ENCODE measurements around the gene HCN2. TPM values are rescaled to one million over a fixed set of nuclear protein-coding genes. Genes with fewer than 3 reads are reported as not detected.
"Not testable (repeated sequence)": the region's sequence is repeated elsewhere in the genome, so short reads cannot be mapped to it uniquely, and the experiment has no call there.

HCN2 gene
- total RNA-seq, 1 donor from 2014 or later: 0.84 TPM

- no peaks in the 10 kb centered on the region for H3K4me1 Mint-ChIP-seq
- TF ChIP-seq CTCF (conservative IDR thresholded peaks at IDR 0.05): no peak
- H3K27me3 Mint-ChIP-seq (ENCODE audit: low read depth): no peaks in the 10 kb centered on the region
- no peak overlapping the region for H3K27ac Mint-ChIP-seq (ENCODE audit: unreplicated experiment)
- peaks cover 8% of the 10 kb centered on the region for H3K36me3 Mint-ChIP-seq (ENCODE audit: low read depth)
- no peak for DNase-seq (ENCODE audit: low read depth, low spot score)
- no peaks in the 10 kb centered on the region for H3K9me3 Mint-ChIP-seq
- no peak overlapping the region for H3K4me3 Mint-ChIP-seq
Observed at GRCh38 chr19:617551-618246, 28.0 kb downstream of the HCN2 start.

GRCh38 chr19:618247-618619, 28.6 kb downstream of the HCN2 start:
- Mint-ChIP-seq H3K27ac (ENCODE audit: unreplicated experiment) (no peak overlapping the region), H3K36me3 (ENCODE audit: low read depth) (peaks cover 8% of the 10 kb centered on the region), H3K4me1 (no peaks in the 10 kb centered on the region), H3K9me3 (no peaks in the 10 kb centered on the region), H3K4me3 (no peak overlapping the region), H3K27me3 (ENCODE audit: low read depth) (no peaks in the 10 kb centered on the region)
- TF ChIP-seq CTCF (conservative IDR thresholded peaks at IDR 0.05): no peak
- DNase-seq (ENCODE audit: low read depth, low spot score): no peak

GRCh38 chr19:618674-619285, 29.1 kb downstream of the HCN2 start:
- Mint-ChIP-seq H3K4me3 (no peak overlapping the region), H3K9me3 (no peaks in the 10 kb centered on the region), H3K27ac (ENCODE audit: unreplicated experiment) (no peak overlapping the region), H3K27me3 (ENCODE audit: low read depth) (no peaks in the 10 kb centered on the region), H3K36me3 (ENCODE audit: low read depth) (peaks cover 8% of the 10 kb centered on the region), H3K4me1 (no peaks in the 10 kb centered on the region)
- DNase-seq (ENCODE audit: low read depth, low spot score): no peak
- no peak for TF ChIP-seq CTCF (conservative IDR thresholded peaks at IDR 0.05)

- no peak for TF ChIP-seq CTCF (conservative IDR thresholded peaks at IDR 0.05)
- H3K4me3 Mint-ChIP-seq: no peak overlapping the region
- no peak overlapping the region for H3K27ac Mint-ChIP-seq (ENCODE audit: unreplicated experiment)
- H3K4me1 Mint-ChIP-seq: no peaks in the 10 kb centered on the region
- no peak for DNase-seq (ENCODE audit: low read depth, low spot score)
- no peaks in the 10 kb centered on the region for H3K27me3 Mint-ChIP-seq (ENCODE audit: low read depth)
- no peaks in the 10 kb centered on the region for H3K9me3 Mint-ChIP-seq
- H3K36me3 Mint-ChIP-seq (ENCODE audit: low read depth): peaks cover 6% of the 10 kb centered on the region
Observed at GRCh38 chr19:619286-620002, 29.8 kb downstream of the HCN2 start.

- Mint-ChIP-seq H3K4me1 (peaks cover under 1% of the 10 kb centered on the region), H3K36me3 (ENCODE audit: low read depth) (peaks cover 5% of the 10 kb centered on the region), H3K27ac (ENCODE audit: unreplicated experiment) (no peak overlapping the region), H3K9me3 (no peaks in the 10 kb centered on the region), H3K27me3 (ENCODE audit: low read depth) (no peaks in the 10 kb centered on the region), H3K4me3 (no peak overlapping the region)
- DNase-seq (ENCODE audit: low read depth, low spot score): no peak
- TF ChIP-seq CTCF (conservative IDR thresholded peaks at IDR 0.05): no peak
Observed at GRCh38 chr19:620166-620862, 30.6 kb downstream of the HCN2 start.

GRCh38 chr19:621191-621590, 31.5 kb downstream of the HCN2 start:
- DNase-seq (ENCODE audit: low read depth, low spot score); H3K9me3 Mint-ChIP-seq: not testable (repeated sequence)

More at GRCh38 chr19:621191-621590, 31.5 kb downstream of the HCN2 start:
- not testable (repeated sequence) for H3K36me3 Mint-ChIP-seq (ENCODE audit: low read depth); H3K27ac Mint-ChIP-seq (ENCODE audit: unreplicated experiment); H3K27me3 Mint-ChIP-seq (ENCODE audit: low read depth); H3K4me1 Mint-ChIP-seq; H3K4me3 Mint-ChIP-seq

All from neural crest cell (in vitro differentiated cells).